HG02840 (cell line): ENCODE results near the gene PCDH17.

Experiments used
- ATAC-seq: cut with Tn5 transposase; IDR thresholded peaks from one replicate; pipeline ENCODE4 v1.9.1; 2021; ENCODE audit warnings: mild to moderate bottlenecking, moderate library complexity, moderate number of reproducible peaks; ENCODE audit not compliant: unreplicated experiment, low FRiP score

The PCDH17 gene

GRCh38 chr13:57635541-57636085, 4.1 kb downstream of the PCDH17 start:
- ATAC-seq = no peak

- ATAC-seq = no peak
These were observed 5.3 kb downstream of the PCDH17 start for GRCh38 chr13:57636816-57637215.

- no peak for ATAC-seq
These were observed 6.0 kb downstream of the PCDH17 start for GRCh38 chr13:57637515-57637914.

GRCh38 chr13:57638186-57638890, 6.8 kb downstream of the PCDH17 start:
- ATAC-seq = no peak

GRCh38 chr13:57640607-57641006, 9.1 kb downstream of the PCDH17 start:
- ATAC-seq = no peak

GRCh38 chr13:57641051-57641450, 9.5 kb downstream of the PCDH17 start:
- ATAC-seq = no peak

- ATAC-seq = no peak
These were observed 12.6 kb downstream of the PCDH17 start for GRCh38 chr13:57644106-57644505.

- ATAC-seq = no peak
These were observed 21.9 kb downstream of the PCDH17 start for GRCh38 chr13:57653229-57653989.

- no peak for ATAC-seq
These were observed 33.9 kb downstream of the PCDH17 start for GRCh38 chr13:57665481-57665880.

- no peak for ATAC-seq
These were observed 34.8 kb downstream of the PCDH17 start for GRCh38 chr13:57666131-57666953.

- ATAC-seq = no peak
These were observed 40.6 kb downstream of the PCDH17 start for GRCh38 chr13:57672168-57672567.

- no peak for ATAC-seq
These were observed 41.7 kb downstream of the PCDH17 start for GRCh38 chr13:57673197-57673596.

- no peak for ATAC-seq
These were observed 44.0 kb downstream of the PCDH17 start for GRCh38 chr13:57675526-57675925.

- ATAC-seq = no peak
These were observed 49.1 kb downstream of the PCDH17 start for GRCh38 chr13:57680609-57681008.

- ATAC-seq = no peak
These were observed 50.7 kb downstream of the PCDH17 start for GRCh38 chr13:57682128-57682716.

- no peak for ATAC-seq
These were observed 67.3 kb downstream of the PCDH17 start for GRCh38 chr13:57698851-57699250.

GRCh38 chr13:57704031-57704430, 72.5 kb downstream of the PCDH17 start:
- no peak for ATAC-seq

- ATAC-seq = no peak
These were observed 84.8 kb downstream of the PCDH17 start for GRCh38 chr13:57716295-57716694.

- ATAC-seq = no peak
These were observed 93.1 kb downstream of the PCDH17 start for GRCh38 chr13:57724486-57725272.

- no peak for ATAC-seq
These were observed 93.9 kb downstream of the PCDH17 start for GRCh38 chr13:57725480-57725879.
